HCT116 (cell line): ENCODE results near the gene ASMTL. TPM values are rescaled to one million over a fixed set of nuclear protein-coding genes. Genes with fewer than 3 reads are reported as not detected.

Experiments
- ATAC-seq: fragments of 200-7000 bp; cut with Tn5 transposase; 2 replicates; pipeline ENCODE4 v1.9.1; 2020; ENCODE audit warnings: mild to moderate bottlenecking, moderate library complexity
- BruUV-seq: library from RNA; stranded (reverse); fragments of 400-500 nt; replicated peaks from 2 replicates; lab custom pipeline; 2021; lab: Mats Ljungman, UMichigan
- CTCF ChIA-PET: fragments of 300-600 bp; sonication (Branson Sonifier 250); formaldehyde crosslinking; loops from one replicate; lab custom pipeline; 2021; ENCODE audit warnings: antibody characterized with exemption; lab: Charles Lee
- POLR2A ChIA-PET: fragments of 300-600, 350-600 bp; sonication (Branson Sonifier 250); formaldehyde crosslinking; loops from one replicate; lab custom pipeline; 2021; ENCODE audit warnings: antibody characterized with exemption; lab: Charles Lee
- RAD21 ChIA-PET, 2 experiments: fragments of 300-600 bp; sonication (Branson Sonifier 250); formaldehyde crosslinking; loops; one replicate each; lab custom pipeline; 2023; ENCODE audit warnings: low total read pairs in 2 of 2; ENCODE audit not compliant: uncharacterized antibody in 2 of 2, unreplicated experiment in 2 of 2, low non-redundant PET in 1 of 2; lab: Charles Lee
- DNase-seq: peaks from one replicate; pipeline ENCODE4 v3.0.0-alpha.2; 2010; ENCODE audit warnings: low read depth, low spot score
- H2AFZ ChIP-seq: fragments of 200-600 bp; shearing (Covaris generic), sonication (generic); 2 replicates; pipeline ENCODE4 v1.6.1; 2017; ENCODE audit warnings: low read depth, mixed run types, mixed read lengths, antibody characterized with exemption, low read length; ENCODE audit not compliant: poor library complexity, severe bottlenecking
- H3K27ac ChIP-seq: 2 replicates; pipeline ENCODE4 v1.5.1; 2012; ENCODE audit warnings: low read depth, low read length
- H3K27me3 ChIP-seq: fragments of 200-600 bp; sonication (generic); 2 replicates; pipeline ENCODE4 v1.6.1; 2016; ENCODE audit warnings: mixed run types, low read length, mixed read lengths; ENCODE audit not compliant: insufficient read depth
- H3K36me3 ChIP-seq, 2 experiments: fragments of 200-500 bp in 1 of 2; fragments of 200-600 bp in 1 of 2; sonication (Bioruptor generic) in 1 of 2; sonication (generic) in 1 of 2; 2 replicates each; pipeline versions ENCODE4 v1.5.1 to v1.6.1; 2014 to 2016; ENCODE audit warnings: low read length in 2 of 2, inconsistent platforms in 1 of 2, mixed read lengths in 1 of 2, mixed run types in 1 of 2; ENCODE audit not compliant: insufficient read depth in 2 of 2, control insufficient read depth in 1 of 2
- H3K4me1 ChIP-seq, 2 experiments: fragments of 200-600 bp in 1 of 2; sonication (generic) in 1 of 2; 2 replicates each; pipeline versions ENCODE4 v1.5.1 to v1.6.1; 2012 to 2017; ENCODE audit warnings: low read length in 2 of 2, inconsistent platforms in 1 of 2, mild to moderate bottlenecking in 1 of 2, mixed read lengths in 1 of 2, mixed run types in 1 of 2, moderate library complexity in 1 of 2; ENCODE audit not compliant: insufficient read depth in 2 of 2, control insufficient read depth in 1 of 2
- H3K4me2 ChIP-seq: fragments of 200-600 bp; sonication (generic); 2 replicates; pipeline ENCODE4 v1.6.1; 2017; ENCODE audit warnings: mixed run types, low read length, mixed read lengths
- H3K4me3 ChIP-seq, 2 experiments: fragments of 200-600 bp in 1 of 2; sonication (generic) in 1 of 2; replicated peaks in 1 of 2; 2 replicates each; pipeline ENCODE4 v1.5.1; 2011 to 2016; ENCODE audit warnings: low read length in 2 of 2, control low read depth in 1 of 2, low read depth in 1 of 2, mild to moderate bottlenecking in 1 of 2, mixed read lengths in 1 of 2, mixed run types in 1 of 2
- H3K79me2 ChIP-seq: fragments of 200-600 bp; sonication (generic); 2 replicates; pipeline ENCODE4 v1.6.1; 2017; ENCODE audit warnings: mild to moderate bottlenecking, mixed run types, low read length, moderate library complexity, mixed read lengths; ENCODE audit not compliant: insufficient read depth
- H3K9ac ChIP-seq: fragments of 200-600 bp; sonication (generic); 2 replicates; pipeline ENCODE4 v1.6.1; 2016; ENCODE audit warnings: low read length, mixed read lengths
- H3K9me2 ChIP-seq: fragments of 200-600 bp; sonication (generic), shearing (Covaris generic); 2 replicates; pipeline ENCODE4 v1.6.1; 2017; ENCODE audit warnings: mixed run types, mild to moderate bottlenecking, moderate library complexity; ENCODE audit not compliant: insufficient read depth
- H3K9me3 ChIP-seq, 2 experiments: fragments of 200-500 bp in 1 of 2; fragments of 200-600 bp in 1 of 2; sonication (Bioruptor generic) in 1 of 2; sonication (generic) in 1 of 2; 2 replicates each; pipeline ENCODE4 v1.6.1; 2014 to 2017; ENCODE audit warnings: low read length in 2 of 2, mixed read lengths in 2 of 2, inconsistent platforms in 1 of 2, low read depth in 1 of 2, mild to moderate bottlenecking in 1 of 2, mixed run types in 1 of 2, moderate library complexity in 1 of 2; ENCODE audit not compliant: control insufficient read depth in 1 of 2, insufficient read depth in 1 of 2
- H4K20me1 ChIP-seq: fragments of 200-600 bp; sonication (generic), shearing (Covaris generic); 2 replicates; pipeline ENCODE4 v1.6.1; 2017; ENCODE audit warnings: mixed run types, mild to moderate bottlenecking, moderate library complexity; ENCODE audit not compliant: insufficient read depth
- CBX3 ChIP-seq: IDR thresholded peaks from 2 replicates; pipeline ENCODE4 v1.6.1; 2012; ENCODE audit warnings: low read depth
- ELF1 ChIP-seq: IDR thresholded peaks from 2 replicates; pipeline ENCODE4 v1.6.1; 2012; ENCODE audit warnings: low read depth, borderline replicate concordance
- FOSL1 ChIP-seq: IDR thresholded peaks from 2 replicates; pipeline ENCODE4 v1.6.1; 2012; ENCODE audit warnings: low read depth
- POLR2A ChIP-seq: IDR thresholded peaks from 2 replicates; pipeline ENCODE4 v1.7.0; 2011; ENCODE audit warnings: borderline replicate concordance; ENCODE audit not compliant: insufficient read depth, insufficient read length; ENCODE audit errors: extremely low read depth
- POLR2AphosphoS5 ChIP-seq: IDR thresholded peaks from 2 replicates; pipeline ENCODE4 v1.6.1; 2011; ENCODE audit warnings: mild to moderate bottlenecking, low read depth, low read length, moderate library complexity
- REST ChIP-seq: IDR thresholded peaks from 2 replicates; pipeline ENCODE4 v1.6.1; 2012; ENCODE audit warnings: low read depth
- SIN3A ChIP-seq: IDR thresholded peaks from 2 replicates; pipeline ENCODE4 v1.6.1; 2012; ENCODE audit warnings: low read depth
- ZFX ChIP-seq: fragments of 450-650 bp; IDR thresholded peaks from 2 replicates; pipeline ENCODE4 v1.6.1; 2017
- intact Hi-C: fragments of 100-400 bp; cut with micrococcal nuclease; formaldehyde crosslinking; loops from 2 replicates; pipeline ENCODE4 v1.10.0; 2022
- total RNA-seq: library from RNA; stranded (reverse); gene quantifications from one replicate; pipeline ENCODE4 v1.2.1, GENCODE V29; 2021; ENCODE audit not compliant: unreplicated experiment

The ASMTL gene
- total RNA-seq, 1 experiment from 2014 or later: 59.6 TPM

GRCh38 chrX:1502241-1502640 is 49.5 kb upstream of the ASMTL start:
- intact Hi-C loops: no loop called here
- ChIA-PET CTCF (no interaction called here), POLR2A (no interaction called here), RAD21 (no interaction called here)
- H3K27me3 ChIP-seq: no peaks in the 10 kb centered on the region
- DNase-seq (no peak), ATAC-seq (no peak)
- H3K4me3 ChIP-seq: no peak overlapping the region
- no peaks in the 10 kb centered on the region for H4K20me1 ChIP-seq
- H3K4me2 ChIP-seq: no peak overlapping the region
- no TSS peak for BruUV-seq
- H3K4me1 ChIP-seq: no peaks in the 10 kb centered on the region
- H2AFZ ChIP-seq: no peak overlapping the region
- no peak overlapping the region for H3K27ac ChIP-seq
- TF ChIP-seq POLR2A: no peak
- no peak for TF ChIP-seq REST
- no peak for TF ChIP-seq ZFX
- no peak for TF ChIP-seq ELF1
- TF ChIP-seq SIN3A: no peak
- TF ChIP-seq CBX3: no peak
- TF ChIP-seq POLR2AphosphoS5: no peak
- no peak for TF ChIP-seq FOSL1
- H3K9me2 ChIP-seq: no peaks in the 10 kb centered on the region
- H3K9ac ChIP-seq: no peak overlapping the region
- no peaks in the 10 kb centered on the region for H3K36me3 ChIP-seq
- no peaks in the 10 kb centered on the region for H3K9me3 ChIP-seq
- H3K79me2 ChIP-seq: no peaks in the 10 kb centered on the region
